SH-SY5Y (cell line): ENCODE measurements around the gene CLK4.

Experiments
- GATA2 ChIP-seq: IDR thresholded peaks from 2 replicates; pipeline ENCODE4 v1.6.1; 2011; ENCODE audit warnings: mild to moderate bottlenecking, low read depth, low read length
- GATA3 ChIP-seq: IDR thresholded peaks from 2 replicates; pipeline ENCODE4 v1.6.1; 2011; ENCODE audit warnings: low read depth, mild to moderate bottlenecking, low read length, moderate library complexity

- TF ChIP-seq GATA3 = no peak
- TF ChIP-seq GATA2 = no peak
Observed at GRCh38 chr5:178560911-178561310, 65.9 kb downstream of the CLK4 start.
